Endodermal cell (in vitro differentiated cells): ENCODE results near the gene DSCAML1. TPM values are rescaled to one million over a fixed set of nuclear protein-coding genes. Genes with fewer than 3 reads are reported as not detected.

ENCODE experiments used
- DNase-seq: peaks from one replicate; pipeline ENCODE4 v3.0.0-alpha.2; 2017
- H3K27ac ChIP-seq: 2 replicates; pipeline ENCODE4 v1.5.1; 2013; ENCODE audit warnings: mild to moderate bottlenecking, low read depth, low read length, moderate library complexity
- H3K27me3 ChIP-seq: 2 replicates; pipeline ENCODE4 v1.6.1; 2013; ENCODE audit warnings: mild to moderate bottlenecking, low read length, moderate library complexity; ENCODE audit not compliant: insufficient read depth, control insufficient read depth, poor library complexity, severe bottlenecking
- H3K36me3 ChIP-seq: 2 replicates; pipeline ENCODE4 v1.7.0; 2013; ENCODE audit warnings: mild to moderate bottlenecking, low read length, moderate library complexity; ENCODE audit not compliant: control insufficient read depth, insufficient read depth
- H3K4me1 ChIP-seq: one replicate; pipeline ENCODE4 v1.7.0; 2013; ENCODE audit warnings: low read length; ENCODE audit not compliant: control insufficient read depth, insufficient read depth
- H3K4me3 ChIP-seq: 2 replicates; pipeline ENCODE4 v1.5.1; 2013; ENCODE audit warnings: mild to moderate bottlenecking, low read length, moderate library complexity
- H3K9ac ChIP-seq: 2 replicates; pipeline ENCODE4 v1.6.1; 2013; ENCODE audit warnings: mild to moderate bottlenecking, low read length, moderate library complexity; ENCODE audit not compliant: poor library complexity, severe bottlenecking; ENCODE audit errors: extremely low read depth
- H3K9me3 ChIP-seq: 2 replicates; pipeline ENCODE4 v1.6.1; 2013; ENCODE audit warnings: mild to moderate bottlenecking, low read length, moderate library complexity; ENCODE audit not compliant: control insufficient read depth
- H3K27ac Mint-ChIP-seq: 2 replicates; pipeline ENCODE4 v1.8.0; 2020; ENCODE audit warnings: mixed read lengths
- H3K27me3 Mint-ChIP-seq: 2 replicates; pipeline ENCODE4 v1.8.0; 2021; ENCODE audit warnings: mild to moderate bottlenecking, mixed read lengths; ENCODE audit not compliant: insufficient read depth
- H3K36me3 Mint-ChIP-seq: 2 replicates; pipeline ENCODE4 v1.8.0; 2020; ENCODE audit warnings: low read depth, mixed read lengths
- H3K4me1 Mint-ChIP-seq: 2 replicates; pipeline ENCODE4 v1.8.0; 2020; ENCODE audit warnings: mixed read lengths
- H3K4me3 Mint-ChIP-seq: 2 replicates; pipeline ENCODE4 v1.8.0; 2020; ENCODE audit warnings: mild to moderate bottlenecking, moderate library complexity, mixed read lengths
- H3K9me3 Mint-ChIP-seq: 2 replicates; pipeline ENCODE4 v1.8.0; 2020; ENCODE audit warnings: mild to moderate bottlenecking, mixed read lengths
- WGBS, 2 experiments: methylation state at CpG; one replicate each; pipeline versions ENCODE4 v1.1.5 to v1.1.7; 2013; ENCODE audit warnings: missing lambda C conversion rate in 2 of 2, mixed read lengths in 1 of 2; ENCODE audit not compliant: insufficient coverage in 1 of 2, insufficient read length in 1 of 2; 5-methylcytosine and 5-hydroxymethylcytosine counted together
- total RNA-seq, 2 donors: library from RNA; stranded (reverse); fragmentation: NEBNext Ultra II Directional in 1 of 2; extraction: Animal tissue kit (Norgen Biotek cat#: 25700) in 1 of 2; gene quantifications; 2 replicates in 1 of 2; 3 replicates in 1 of 2; pipeline ENCODE4 v1.2.1, GENCODE V29; 2021
- TF ChIP-seq, protein P1 (sequence below): fragments of 200-600 bp; sonication (generic); conservative IDR thresholded peaks from 2 replicates; pipeline ENCODE4 v1.5.0; 2021; ENCODE audit warnings: antibody characterized with exemption, mild to moderate bottlenecking

Gene DSCAML1
- total RNA-seq, 2 donors from 2014 or later = 5.6 to 10.9 TPM

GRCh38 chr11:117495357-117495756 lies 301.7 kb downstream of the DSCAML1 start:
- Histone ChIP-seq H3K36me3 (no peaks in the 10 kb centered on the region), H3K27me3 (peaks cover 12% of the 10 kb centered on the region), H3K4me1 (peaks cover 21% of the 10 kb centered on the region), H3K4me3 (no peak overlapping the region), H3K27ac (no peak overlapping the region), H3K9ac (no peak overlapping the region), H3K9me3 (no peaks in the 10 kb centered on the region)
- Mint-ChIP-seq H3K4me3 (no peak overlapping the region), H3K27ac (no peak overlapping the region), H3K36me3 (no peaks in the 10 kb centered on the region), H3K4me1 (peaks cover 28% of the 10 kb centered on the region), H3K9me3 (no peaks in the 10 kb centered on the region), H3K27me3 (peaks cover 3% of the 10 kb centered on the region)
- WGBS, 2 experiments = 81 to 84% methylated on average over 2 to 6 of the region's 6 CpGs
- TF ChIP-seq, protein P1, sequence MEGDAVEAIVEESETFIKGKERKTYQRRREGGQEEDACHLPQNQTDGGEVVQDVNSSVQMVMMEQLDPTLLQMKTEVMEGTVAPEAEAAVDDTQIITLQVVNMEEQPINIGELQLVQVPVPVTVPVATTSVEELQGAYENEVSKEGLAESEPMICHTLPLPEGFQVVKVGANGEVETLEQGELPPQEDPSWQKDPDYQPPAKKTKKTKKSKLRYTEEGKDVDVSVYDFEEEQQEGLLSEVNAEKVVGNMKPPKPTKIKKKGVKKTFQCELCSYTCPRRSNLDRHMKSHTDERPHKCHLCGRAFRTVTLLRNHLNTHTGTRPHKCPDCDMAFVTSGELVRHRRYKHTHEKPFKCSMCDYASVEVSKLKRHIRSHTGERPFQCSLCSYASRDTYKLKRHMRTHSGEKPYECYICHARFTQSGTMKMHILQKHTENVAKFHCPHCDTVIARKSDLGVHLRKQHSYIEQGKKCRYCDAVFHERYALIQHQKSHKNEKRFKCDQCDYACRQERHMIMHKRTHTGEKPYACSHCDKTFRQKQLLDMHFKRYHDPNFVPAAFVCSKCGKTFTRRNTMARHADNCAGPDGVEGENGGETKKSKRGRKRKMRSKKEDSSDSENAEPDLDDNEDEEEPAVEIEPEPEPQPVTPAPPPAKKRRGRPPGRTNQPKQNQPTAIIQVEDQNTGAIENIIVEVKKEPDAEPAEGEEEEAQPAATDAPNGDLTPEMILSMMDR = no peak
- no peak for DNase-seq

DNA sequence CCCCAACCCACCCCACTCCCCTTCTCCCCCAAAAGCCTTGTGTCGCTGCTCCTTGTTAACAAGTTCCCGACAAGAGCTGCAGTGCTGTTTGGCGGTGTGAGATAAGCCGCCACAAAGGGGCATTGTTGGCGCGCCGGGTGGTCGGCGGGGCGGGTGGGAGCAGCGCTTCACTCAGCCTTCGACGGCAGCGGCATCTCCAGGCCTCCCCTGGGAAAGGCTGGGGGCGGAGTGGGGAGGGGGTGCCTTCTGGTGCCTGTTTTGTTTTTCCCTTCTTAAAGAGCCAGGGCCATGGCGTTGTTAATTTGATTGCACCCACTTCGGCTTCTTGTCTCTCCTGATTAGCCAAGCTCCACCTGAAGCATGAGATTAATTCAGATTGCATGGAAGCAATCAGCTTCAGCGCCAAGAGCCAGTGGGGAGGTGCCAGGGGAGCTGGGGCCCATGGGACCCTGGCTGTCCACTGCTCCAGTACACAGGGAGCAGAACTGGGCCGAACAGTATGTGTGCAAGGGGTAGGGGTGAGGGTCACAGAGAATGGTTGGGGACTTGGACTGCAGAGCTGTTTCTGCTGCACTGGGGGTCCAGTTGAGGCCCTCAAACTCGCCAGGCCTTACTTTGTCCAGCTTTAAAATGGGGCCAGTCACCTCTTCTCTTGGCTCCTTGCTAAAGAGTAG lies 304.3 kb downstream of the DSCAML1 start:
- H3K27ac Mint-ChIP-seq = no peak overlapping the region
- H3K27me3 Mint-ChIP-seq = peaks cover 3% of the 10 kb centered on the region
- Histone ChIP-seq H3K36me3 (no peaks in the 10 kb centered on the region), H3K9me3 (no peaks in the 10 kb centered on the region), H3K4me3 (no peak overlapping the region), H3K27ac (no peak overlapping the region), H3K27me3 (no peaks in the 10 kb centered on the region), H3K9ac (no peak overlapping the region), H3K4me1 (peaks cover 21% of the 10 kb centered on the region)
- 29 to 39% methylated on average over 13 to 20 of the region's 20 CpGs for WGBS, 2 experiments
- no peaks in the 10 kb centered on the region for H3K9me3 Mint-ChIP-seq
- TF ChIP-seq, protein P1 = peak; percentile 34
- H3K4me3 Mint-ChIP-seq = no peak overlapping the region
- no peaks in the 10 kb centered on the region for H3K36me3 Mint-ChIP-seq
- peaks cover 35% of the 10 kb centered on the region for H3K4me1 Mint-ChIP-seq
- peak; percentile 92 for DNase-seq

GRCh38 chr11:117490911-117491310 lies 306.1 kb downstream of the DSCAML1 start:
- 78 to 83% methylated on average over 6 of the region's 6 CpGs for WGBS, 2 experiments

More at GRCh38 chr11:117490911-117491310, 306.1 kb downstream of the DSCAML1 start:
- Mint-ChIP-seq H3K4me3 (no peak overlapping the region), H3K27ac (peak overlapping the region; percentile 49), H3K27me3 (peaks cover 2% of the 10 kb centered on the region), H3K4me1 (peaks cover 32% of the 10 kb centered on the region), H3K36me3 (no peaks in the 10 kb centered on the region), H3K9me3 (no peaks in the 10 kb centered on the region)
- DNase-seq = no peak
- Histone ChIP-seq H3K4me1 (peaks cover 13% of the 10 kb centered on the region), H3K9ac (no peak overlapping the region), H3K27ac (peak overlapping the region; percentile 73), H3K4me3 (no peak overlapping the region), H3K27me3 (no peaks in the 10 kb centered on the region), H3K9me3 (no peaks in the 10 kb centered on the region), H3K36me3 (no peaks in the 10 kb centered on the region)
- TF ChIP-seq, protein P1 = no peak
